Neural progenitor cell (in vitro differentiated cells): Measurements from ENCODE around the gene PNLDC1. TPM values are rescaled to one million over a fixed set of nuclear protein-coding genes. Genes with fewer than 3 reads are reported as not detected.
A peak's percentile ranks its signal among the peaks of the same experiment; 100 is the strongest.
"Not testable (repeated sequence)": the region's sequence is repeated elsewhere in the genome, so short reads cannot be mapped to it uniquely, and the experiment has no call there.

ENCODE experiments used
- DNase-seq: peaks from one replicate; pipeline ENCODE4 v3.0.0-alpha.2; 2016; ENCODE audit warnings: low spot score
- H2AFZ ChIP-seq: fragments of 200-600 bp; sonication (generic); replicated peaks from 2 replicates; pipeline ENCODE4 v1.6.1; 2016; ENCODE audit warnings: antibody characterized with exemption
- H3F3A ChIP-seq: fragments of 200-600 bp; sonication (generic); 2 replicates; pipeline ENCODE4 v1.6.1; 2016; ENCODE audit warnings: antibody characterized with exemption, low read depth
- H3K27ac ChIP-seq: fragments of 200-600 bp; sonication (generic); 2 replicates; pipeline ENCODE4 v1.5.1; 2016; ENCODE audit warnings: mild to moderate bottlenecking
- H3K27me3 ChIP-seq: fragments of 200-600 bp; sonication (generic); 2 replicates; pipeline ENCODE4 v1.6.1; 2016; ENCODE audit warnings: mild to moderate bottlenecking, moderate library complexity
- H3K36me3 ChIP-seq: fragments of 200-600 bp; sonication (generic); 2 replicates; pipeline ENCODE4 v1.5.1; 2016
- H3K4me1 ChIP-seq: fragments of 200-600 bp; sonication (generic); 2 replicates; pipeline ENCODE4 v1.6.1; 2016; ENCODE audit warnings: mixed run types
- H3K4me2 ChIP-seq: fragments of 200-600 bp; sonication (generic); 2 replicates; pipeline ENCODE4 v1.6.1; 2016
- H3K4me3 ChIP-seq: fragments of 200-600 bp; sonication (generic); 2 replicates; pipeline ENCODE4 v1.5.1; 2016
- H3K79me2 ChIP-seq: fragments of 200-600 bp; sonication (generic); 2 replicates; pipeline ENCODE4 v1.6.1; 2016; ENCODE audit warnings: low read depth
- H3K9ac ChIP-seq: fragments of 200-600 bp; sonication (generic); 2 replicates; pipeline ENCODE4 v1.6.1; 2016
- H3K9me3 ChIP-seq: fragments of 200-600 bp; sonication (generic); 2 replicates; pipeline ENCODE4 v1.5.1; 2016; ENCODE audit warnings: low read depth
- H4K20me1 ChIP-seq: fragments of 200-600 bp; sonication (generic); 2 replicates; pipeline ENCODE4 v1.6.1; 2016; ENCODE audit warnings: low read depth
- H3K27ac Mint-ChIP-seq: 3 replicates; pipeline ENCODE4 v1.8.0; 2021; ENCODE audit warnings: mixed read lengths
- H3K27me3 Mint-ChIP-seq: 2 replicates; pipeline ENCODE4 v1.8.0; 2022; ENCODE audit warnings: low read depth, mild to moderate bottlenecking, inconsistent platforms, moderate library complexity, mixed read lengths; ENCODE audit not compliant: insufficient read depth
- H3K36me3 Mint-ChIP-seq: 3 replicates; pipeline ENCODE4 v1.8.0; 2021; ENCODE audit warnings: mixed read lengths
- H3K4me1 Mint-ChIP-seq: 3 replicates; pipeline ENCODE4 v1.8.0; 2021; ENCODE audit warnings: mixed read lengths
- H3K4me3 Mint-ChIP-seq: 3 replicates; pipeline ENCODE4 v1.8.0; 2021; ENCODE audit warnings: mild to moderate bottlenecking, moderate library complexity, mixed read lengths
- H3K9me3 Mint-ChIP-seq: 3 replicates; pipeline ENCODE4 v1.8.0; 2020; ENCODE audit warnings: mixed read lengths
- EZH2 ChIP-seq: fragments of 200-600 bp; sonication (generic); IDR thresholded peaks from 2 replicates; pipeline ENCODE4 v1.6.1; 2017; ENCODE audit warnings: antibody characterized with exemption, mild to moderate bottlenecking, moderate library complexity
- EZH2phosphoT487 ChIP-seq: fragments of 200-600 bp; sonication (generic); IDR thresholded peaks from 2 replicates; pipeline ENCODE4 v1.6.1; 2017; ENCODE audit warnings: antibody characterized with exemption
- total RNA-seq: library from RNA; depleted of rRNA; stranded (reverse); fragments of >200 nt; gene quantifications from 2 replicates; pipeline ENCODE4 v1.2.3, GENCODE V29; 2015; ENCODE audit warnings: low replicate concordance
- TF ChIP-seq, protein P1 (sequence below): fragments of 200-600 bp; sonication (generic); IDR thresholded peaks from 2 replicates; pipeline ENCODE4 v1.5.1; 2017; ENCODE audit warnings: antibody characterized with exemption, mild to moderate bottlenecking

Gene PNLDC1
- total RNA-seq, 1 donor from 2014 or later: not detected

DNA sequence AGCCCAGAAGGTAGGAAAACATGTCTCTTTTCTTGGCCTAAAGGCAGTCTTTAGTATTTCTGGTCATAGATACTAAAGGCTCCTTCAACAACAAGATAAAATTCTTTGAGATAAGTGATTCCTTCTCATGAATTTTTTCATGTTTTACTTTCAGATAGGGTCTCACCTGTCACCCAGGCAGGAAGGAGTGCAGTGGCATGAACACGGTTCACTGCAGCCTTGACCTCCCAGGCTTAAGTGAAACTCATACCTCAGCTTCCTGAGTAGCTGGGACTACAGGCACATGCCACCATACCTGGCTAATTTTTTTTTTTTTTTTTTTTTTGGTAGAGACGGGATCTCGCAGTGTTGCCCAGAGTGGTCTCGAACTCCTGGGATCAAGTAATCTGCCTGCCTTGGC lies 9.1 kb downstream of the PNLDC1 start:
- Histone ChIP-seq H3K4me1 (peaks cover 6% of the 10 kb centered on the region), H3K4me3 (no peak overlapping the region), H3F3A (no peaks in the 10 kb centered on the region), H3K9me3 (no peaks in the 10 kb centered on the region), H3K36me3 (no peaks in the 10 kb centered on the region), H3K9ac (no peak overlapping the region), H2AFZ (peak overlapping the region; percentile 76), H3K27me3 (no peaks in the 10 kb centered on the region), H3K27ac (no peak overlapping the region), H3K4me2 (no peak overlapping the region), H3K79me2 (no peaks in the 10 kb centered on the region), H4K20me1 (no peaks in the 10 kb centered on the region)
- H3K4me1 Mint-ChIP-seq: peaks cover 11% of the 10 kb centered on the region
- no peak overlapping the region for H3K4me3 Mint-ChIP-seq
- H3K9me3 Mint-ChIP-seq: no peaks in the 10 kb centered on the region
- peaks cover 4% of the 10 kb centered on the region for H3K27me3 Mint-ChIP-seq
- H3K27ac Mint-ChIP-seq: no peak overlapping the region
- no peaks in the 10 kb centered on the region for H3K36me3 Mint-ChIP-seq
- DNase-seq: no peak
- TF ChIP-seq, protein P1, sequence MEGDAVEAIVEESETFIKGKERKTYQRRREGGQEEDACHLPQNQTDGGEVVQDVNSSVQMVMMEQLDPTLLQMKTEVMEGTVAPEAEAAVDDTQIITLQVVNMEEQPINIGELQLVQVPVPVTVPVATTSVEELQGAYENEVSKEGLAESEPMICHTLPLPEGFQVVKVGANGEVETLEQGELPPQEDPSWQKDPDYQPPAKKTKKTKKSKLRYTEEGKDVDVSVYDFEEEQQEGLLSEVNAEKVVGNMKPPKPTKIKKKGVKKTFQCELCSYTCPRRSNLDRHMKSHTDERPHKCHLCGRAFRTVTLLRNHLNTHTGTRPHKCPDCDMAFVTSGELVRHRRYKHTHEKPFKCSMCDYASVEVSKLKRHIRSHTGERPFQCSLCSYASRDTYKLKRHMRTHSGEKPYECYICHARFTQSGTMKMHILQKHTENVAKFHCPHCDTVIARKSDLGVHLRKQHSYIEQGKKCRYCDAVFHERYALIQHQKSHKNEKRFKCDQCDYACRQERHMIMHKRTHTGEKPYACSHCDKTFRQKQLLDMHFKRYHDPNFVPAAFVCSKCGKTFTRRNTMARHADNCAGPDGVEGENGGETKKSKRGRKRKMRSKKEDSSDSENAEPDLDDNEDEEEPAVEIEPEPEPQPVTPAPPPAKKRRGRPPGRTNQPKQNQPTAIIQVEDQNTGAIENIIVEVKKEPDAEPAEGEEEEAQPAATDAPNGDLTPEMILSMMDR: no peak
- no peak for TF ChIP-seq EZH2phosphoT487
- TF ChIP-seq EZH2: no peak

- Histone ChIP-seq H4K20me1 (no peaks in the 10 kb centered on the region), H3K79me2 (no peaks in the 10 kb centered on the region), H3K4me1 (peaks cover 3% of the 10 kb centered on the region), H3K4me2 (no peak overlapping the region), H2AFZ (no peak overlapping the region), H3K9me3 (no peaks in the 10 kb centered on the region), H3K36me3 (no peaks in the 10 kb centered on the region), H3K4me3 (no peak overlapping the region), H3K27me3 (no peaks in the 10 kb centered on the region), H3K27ac (no peak overlapping the region), H3F3A (no peaks in the 10 kb centered on the region), H3K9ac (no peak overlapping the region)
- no peak for DNase-seq
- Mint-ChIP-seq H3K4me3 (no peak overlapping the region), H3K4me1 (peaks cover 16% of the 10 kb centered on the region), H3K27me3 (peaks cover 2% of the 10 kb centered on the region), H3K36me3 (no peaks in the 10 kb centered on the region), H3K9me3 (no peaks in the 10 kb centered on the region), H3K27ac (no peak overlapping the region)
- TF ChIP-seq, protein P1: no peak
- TF ChIP-seq EZH2phosphoT487: no peak
- TF ChIP-seq EZH2: no peak
Observed at GRCh38 chr6:159813781-159814180, 13.7 kb downstream of the PNLDC1 start.

GRCh38 chr6:159815410-159815809 lies 15.3 kb downstream of the PNLDC1 start:
- peak overlapping the region; percentile 53 for H3K27ac Mint-ChIP-seq
- Histone ChIP-seq H3K79me2 (no peaks in the 10 kb centered on the region), H3K4me2 (no peak overlapping the region), H3K27me3 (no peaks in the 10 kb centered on the region), H3K4me3 (no peak overlapping the region), H3K9me3 (no peaks in the 10 kb centered on the region), H2AFZ (no peak overlapping the region), H4K20me1 (no peaks in the 10 kb centered on the region), H3K27ac (no peak overlapping the region), H3F3A (no peaks in the 10 kb centered on the region), H3K9ac (no peak overlapping the region), H3K36me3 (no peaks in the 10 kb centered on the region), H3K4me1 (no peaks in the 10 kb centered on the region)
- H3K4me3 Mint-ChIP-seq: peak overlapping the region; percentile 18
- H3K27me3 Mint-ChIP-seq: peaks cover 2% of the 10 kb centered on the region
- DNase-seq: no peak
- H3K36me3 Mint-ChIP-seq: no peaks in the 10 kb centered on the region
- H3K9me3 Mint-ChIP-seq: no peaks in the 10 kb centered on the region
- TF ChIP-seq EZH2: no peak
- no peak for TF ChIP-seq EZH2phosphoT487
- H3K4me1 Mint-ChIP-seq: peaks cover 27% of the 10 kb centered on the region

- not testable (repeated sequence) for H3F3A ChIP-seq, H4K20me1 ChIP-seq, H3K27ac ChIP-seq, H3K27ac Mint-ChIP-seq, DNase-seq, H3K27me3 ChIP-seq, H3K4me3 Mint-ChIP-seq, H2AFZ ChIP-seq, H3K36me3 ChIP-seq, H3K27me3 Mint-ChIP-seq, H3K4me2 ChIP-seq, H3K36me3 Mint-ChIP-seq, H3K4me3 ChIP-seq, H3K9me3 ChIP-seq, H3K79me2 ChIP-seq, H3K9ac ChIP-seq, H3K9me3 Mint-ChIP-seq, H3K4me1 ChIP-seq
- H3K4me1 Mint-ChIP-seq: peaks cover 24% of the 10 kb centered on the region
Observed at GRCh38 chr6:159816775-159817174, 16.7 kb downstream of the PNLDC1 start.
